HepG2 (cell line): ENCODE results near the gene AKAP8. TPM values are rescaled to one million over a fixed set of nuclear protein-coding genes. Genes with fewer than 3 reads are reported as not detected.

Source experiments
- ATAC-seq: fragments of 200-7000 bp; cut with Tn5 transposase; 3 replicates; pipeline ENCODE4 v1.9.1; 2020; ENCODE audit warnings: mild to moderate bottlenecking, moderate library complexity
- BruUV-seq: library from RNA; stranded (reverse); fragments of 400-500 nt; replicated peaks from 2 replicates; lab custom pipeline; 2021; lab: Mats Ljungman, UMichigan
- CTCF ChIA-PET: fragments of 300-600 bp; formaldehyde crosslinking; extraction: SDS; loops from one replicate; lab custom pipeline; 2021; ENCODE audit warnings: low total read pairs, inconsistent platforms, low intra/inter-chr PET ratio; lab: Yijun Ruan, JAX
- POLR2A ChIA-PET: fragments of 350-600 bp; sonication (Branson Sonifier 250); formaldehyde crosslinking; loops from one replicate; lab custom pipeline; 2020; ENCODE audit warnings: antibody characterized with exemption, inconsistent platforms; lab: Yijun Ruan, JAX
- DNase-seq: peaks from one replicate; pipeline ENCODE4 v3.0.0-alpha.2; 2015; ENCODE audit warnings: low spot score
- FAIRE-seq: peaks from 3 replicates; lab custom pipeline; 2011; peaks lifted over from hg19 to GRCh38; lab: Jason Lieb, UNC
- H2AFZ ChIP-seq: one replicate; pipeline ENCODE4 v1.6.1; 2011; ENCODE audit warnings: low read length, inconsistent platforms
- H3K27ac ChIP-seq: fragments of 300-600 bp; 3 replicates; pipeline ENCODE4 v1.8.0; 2011; ENCODE audit warnings: mixed run types, mild to moderate bottlenecking, mixed read lengths, low read length, inconsistent platforms; ENCODE audit not compliant: insufficient read depth; ENCODE audit errors: extremely low read length
- H3K27me3 ChIP-seq, 2 experiments: fragments of 200-600 bp in 1 of 2; 2 replicates in 1 of 2; 3 replicates in 1 of 2; pipeline versions ENCODE4 v1.6.0 to v1.8.0; 2011; ENCODE audit warnings: low read length in 2 of 2, mild to moderate bottlenecking in 2 of 2, moderate library complexity in 2 of 2, inconsistent platforms in 1 of 2; ENCODE audit not compliant: insufficient read depth in 2 of 2, control insufficient read depth in 1 of 2
- H3K36me3 ChIP-seq, 2 experiments: fragments of 200-600 bp in 1 of 2; replicated peaks in 1 of 2; 2 replicates in 1 of 2; 3 replicates in 1 of 2; pipeline versions ENCODE4 v1.5.1 to v1.8.0; 2011; ENCODE audit warnings: low read length in 2 of 2, inconsistent platforms in 1 of 2; ENCODE audit not compliant: insufficient read depth in 2 of 2, control insufficient read depth in 1 of 2
- H3K4me1 ChIP-seq: 2 replicates; pipeline ENCODE4 v1.5.1; 2012; ENCODE audit warnings: low read length, inconsistent platforms; ENCODE audit not compliant: insufficient read depth
- H3K4me2 ChIP-seq: 2 replicates; pipeline ENCODE4 v1.6.0; 2011; ENCODE audit warnings: low read depth, low read length, inconsistent platforms
- H3K4me3 ChIP-seq, 3 experiments: fragments of 200-600 bp in 1 of 3; sonication (generic), shearing (Covaris generic) in 1 of 3; replicated peaks in 1 of 3; 2 replicates each; pipeline ENCODE4 v1.5.1; 2011 to 2016; ENCODE audit warnings: low read length in 3 of 3, inconsistent platforms in 2 of 3, low read depth in 2 of 3, mild to moderate bottlenecking in 2 of 3, control low read depth in 1 of 3, mixed read lengths in 1 of 3; ENCODE audit not compliant: insufficient read depth in 1 of 3
- H3K79me2 ChIP-seq: one replicate; pipeline ENCODE4 v1.6.1; 2011; ENCODE audit warnings: low read length, inconsistent platforms; ENCODE audit not compliant: insufficient read depth
- H3K9ac ChIP-seq: 2 replicates; pipeline ENCODE4 v1.6.0; 2011; ENCODE audit warnings: mild to moderate bottlenecking, low read depth, low read length, inconsistent platforms; ENCODE audit not compliant: insufficient read depth
- H3K9me3 ChIP-seq: 2 replicates; pipeline ENCODE4 v1.5.1; 2012; ENCODE audit warnings: mild to moderate bottlenecking, low read length
- H4K20me1 ChIP-seq: 2 replicates; pipeline ENCODE4 v1.6.0; 2011; ENCODE audit warnings: inconsistent platforms, mild to moderate bottlenecking, low read length, moderate library complexity; ENCODE audit not compliant: insufficient read depth
- AGO2 ChIP-seq: fragments of 200-400 bp; formaldehyde crosslinking; optimal IDR thresholded peaks from 2 replicates; pipeline ENCODE3; 2017; ENCODE audit warnings: mild to moderate bottlenecking, low read depth, low read length, moderate library complexity
- ATAD3A ChIP-seq: sonication (generic); formaldehyde crosslinking; IDR thresholded peaks from 2 replicates; pipeline ENCODE4 v1.4.0; 2020; ENCODE audit warnings: missing genetic modification reagents
- FOXK2 ChIP-seq: fragments of 450-650 bp; IDR thresholded peaks from 2 replicates; pipeline ENCODE4 v1.6.1; 2016
- KLF13 ChIP-seq: sonication (generic); formaldehyde crosslinking; IDR thresholded peaks from 2 replicates; pipeline ENCODE4 v1.4.0; 2020; ENCODE audit warnings: mild to moderate bottlenecking, missing genetic modification reagents
- MTA3 ChIP-seq: sonication (generic); formaldehyde crosslinking; IDR thresholded peaks from 2 replicates; pipeline ENCODE4 v1.4.0; 2020; ENCODE audit warnings: missing genetic modification reagents
- NPAS2 ChIP-seq: sonication (generic); formaldehyde crosslinking; IDR thresholded peaks from 2 replicates; pipeline ENCODE4 v1.8.0; 2022; ENCODE audit warnings: mild to moderate bottlenecking, missing genetic modification reagents, borderline replicate concordance
- NR2C2 ChIP-seq: sonication (generic); formaldehyde crosslinking; IDR thresholded peaks from 2 replicates; pipeline ENCODE4 v1.4.0; 2020; ENCODE audit warnings: missing genetic modification reagents, mild to moderate bottlenecking, moderate library complexity, borderline replicate concordance
- PRMT3 ChIP-seq: sonication (generic); formaldehyde crosslinking; IDR thresholded peaks from 2 replicates; pipeline ENCODE4 v1.8.1; 2022; ENCODE audit warnings: low read depth, mild to moderate bottlenecking, moderate library complexity, missing genetic modification reagents, borderline replicate concordance
- ZNF430 ChIP-seq: sonication (generic); formaldehyde crosslinking; IDR thresholded peaks from 2 replicates; pipeline ENCODE4 v1.9.0; 2021; ENCODE audit warnings: mild to moderate bottlenecking, missing genetic modification reagents
- WGBS: methylation state at CpG from one replicate; pipeline ENCODE4 v1.1.6; 2017; ENCODE audit warnings: low lambda C conversion rate; 5-methylcytosine and 5-hydroxymethylcytosine counted together
- in situ Hi-C: cut with HindIII; loops from 2 replicates; pipeline ENCODE4 v1.10.0; 2017; ENCODE audit warnings: low pct_unique_long_range_greater_than_20kb; ENCODE audit not compliant: extremely low pct_ligation_motif_present
- intact Hi-C: fragments of 100-400 bp; cut with micrococcal nuclease; formaldehyde crosslinking; loops from one replicate; pipeline ENCODE4 v1.10.0; 2022; ENCODE audit not compliant: unreplicated experiment
- polyA plus RNA-seq, 8 experiments: library from polyadenylated mRNA; depleted of rRNA in 3 of 8; stranded (reverse) in 7 of 8; unstranded in 1 of 8; fragments of >200 nt; fragmentation: Illumina TruSeq in 4 of 8; extraction: Trizol in 4 of 8; gene quantifications; 2 replicates each; pipeline versions ENCODE4 v1.2.1 to v1.2.3, GENCODE V29; 2011 to 2016; ENCODE audit warnings: low read depth in 4 of 8, missing spikeins in 1 of 8, mixed read lengths in 1 of 8; ENCODE audit not compliant: insufficient read depth in 1 of 8
- total RNA-seq, 5 experiments: library from RNA; depleted of rRNA; stranded (reverse); fragments of >200 nt; fragmentation: Illumina TruSeq; extraction: Trizol; gene quantifications; 2 replicates each; pipeline ENCODE4 v1.2.3, GENCODE V29; 2016; ENCODE audit warnings: low read depth in 1 of 5
- TF ChIP-seq, protein P1 (sequence below): IDR thresholded peaks from 2 replicates; pipeline ENCODE4 v1.6.1; 2016; ENCODE audit warnings: low read depth, borderline replicate concordance
- TF ChIP-seq, protein P2 (sequence below): sonication (generic); formaldehyde crosslinking; IDR thresholded peaks from 2 replicates; pipeline ENCODE4 v1.5.0; 2020; ENCODE audit warnings: missing genetic modification reagents

AKAP8 gene
- total and polyA plus RNA-seq, 2 of the 13 experiments (the other 11 are each of a cell fraction or from before 2014, with no cell fraction given) = 15.9 to 22.1 TPM

- no peaks in the 10 kb centered on the region for H3K9me3 ChIP-seq
- peaks cover 48 to 81% of the 10 kb centered on the region in 2 experiments for H3K36me3 ChIP-seq
- TF ChIP-seq AGO2 = peak; percentile 42
- TF ChIP-seq NR2C2 (CRISPR knock-in tag) = no peak
- no peak for TF ChIP-seq PRMT3
- TF ChIP-seq, protein P1, sequence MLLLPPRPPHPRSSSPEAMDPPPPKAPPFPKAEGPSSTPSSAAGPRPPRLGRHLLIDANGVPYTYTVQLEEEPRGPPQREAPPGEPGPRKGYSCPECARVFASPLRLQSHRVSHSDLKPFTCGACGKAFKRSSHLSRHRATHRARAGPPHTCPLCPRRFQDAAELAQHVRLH (CRISPR knock-in tag) = no peak
- TF ChIP-seq KLF13 (CRISPR knock-in tag) = no peak
- peaks cover 59% of the 10 kb centered on the region for H3K79me2 ChIP-seq
- WGBS = 97% methylated on average over 15 of the region's 15 CpGs
- H3K4me3 ChIP-seq = no peak overlapping the region
- no peak for ATAC-seq
- ChIA-PET POLR2A (no interaction called here), CTCF (no interaction called here)
- in situ Hi-C loops = no loop called here
- intact Hi-C loops = no loop called here
- no peak overlapping the region for H3K4me2 ChIP-seq
- BruUV-seq = no TSS peak
- peaks cover 7% of the 10 kb centered on the region for H3K4me1 ChIP-seq
- DNase-seq = no peak
- peaks cover 18% of the 10 kb centered on the region for H4K20me1 ChIP-seq
- H3K9ac ChIP-seq = no peak overlapping the region
- no peak overlapping the region for H3K27ac ChIP-seq
- no peak for FAIRE-seq
- no peak overlapping the region for H2AFZ ChIP-seq
- H3K27me3 ChIP-seq = no peaks in the 10 kb centered on the region
Measured at GRCh38 chr19:15402411-15403150, 23.0 kb upstream of the AKAP8 start.

DNA sequence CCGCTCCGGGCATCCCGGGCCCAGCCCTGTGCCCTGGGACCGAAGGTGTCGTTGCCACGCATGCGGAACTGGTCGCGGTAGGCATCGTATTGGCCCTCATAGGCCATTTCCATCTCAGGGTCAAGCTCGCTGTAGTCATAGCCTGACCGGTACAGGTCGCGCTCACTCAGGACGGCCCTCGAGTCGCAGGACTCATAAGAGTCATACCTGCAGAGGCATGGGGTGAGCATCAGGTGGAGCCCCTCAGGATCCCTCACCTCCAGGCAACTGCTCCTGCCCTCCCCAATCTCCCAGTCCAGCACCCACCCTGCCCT is 21.8 kb upstream of the AKAP8 start:
- in situ Hi-C loops (no loop called here), intact Hi-C loops (no loop called here)
- DNase-seq = no peak
- FAIRE-seq = no peak
- no peaks in the 10 kb centered on the region for H3K9me3 ChIP-seq
- 97% methylated on average over 7 of the region's 17 CpGs for WGBS
- no peaks in the 10 kb centered on the region for H3K27me3 ChIP-seq
- no TSS peak for BruUV-seq
- no peak overlapping the region for H2AFZ ChIP-seq
- ChIA-PET POLR2A (no interaction called here), CTCF (no interaction called here)
- H3K79me2 ChIP-seq = peaks cover 47% of the 10 kb centered on the region
- no peak for ATAC-seq
- no peak overlapping the region for H3K27ac ChIP-seq
- H3K4me2 ChIP-seq = no peak overlapping the region
- H4K20me1 ChIP-seq = peaks cover 18% of the 10 kb centered on the region
- H3K4me1 ChIP-seq = peaks cover 7% of the 10 kb centered on the region
- peaks cover 56 to 87% of the 10 kb centered on the region in 2 experiments for H3K36me3 ChIP-seq
- H3K9ac ChIP-seq = no peak overlapping the region
- H3K4me3 ChIP-seq = no peak overlapping the region
- TF ChIP-seq ZNF430 (no peak), MTA3 (CRISPR knock-in tag) (no peak), FOXK2 (no peak), ATAD3A (no peak), NPAS2 (CRISPR knock-in tag) (no peak)
- TF ChIP-seq, protein P2, sequence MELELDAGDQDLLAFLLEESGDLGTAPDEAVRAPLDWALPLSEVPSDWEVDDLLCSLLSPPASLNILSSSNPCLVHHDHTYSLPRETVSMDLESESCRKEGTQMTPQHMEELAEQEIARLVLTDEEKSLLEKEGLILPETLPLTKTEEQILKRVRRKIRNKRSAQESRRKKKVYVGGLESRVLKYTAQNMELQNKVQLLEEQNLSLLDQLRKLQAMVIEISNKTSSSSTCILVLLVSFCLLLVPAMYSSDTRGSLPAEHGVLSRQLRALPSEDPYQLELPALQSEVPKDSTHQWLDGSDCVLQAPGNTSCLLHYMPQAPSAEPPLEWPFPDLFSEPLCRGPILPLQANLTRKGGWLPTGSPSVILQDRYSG (CRISPR knock-in tag) = no peak
